Measurements from ENCODE around the gene NEU4. TPM values are rescaled to one million over a fixed set of nuclear protein-coding genes. Genes with fewer than 3 reads are reported as not detected.
"Not testable (repeated sequence)": the region's sequence is repeated elsewhere in the genome, so short reads cannot be mapped to it uniquely, and the experiment has no call there.

The NEU4 gene
- total RNA-seq, 1 donor from 2014 or later, result 0.72 TPM

DNA sequence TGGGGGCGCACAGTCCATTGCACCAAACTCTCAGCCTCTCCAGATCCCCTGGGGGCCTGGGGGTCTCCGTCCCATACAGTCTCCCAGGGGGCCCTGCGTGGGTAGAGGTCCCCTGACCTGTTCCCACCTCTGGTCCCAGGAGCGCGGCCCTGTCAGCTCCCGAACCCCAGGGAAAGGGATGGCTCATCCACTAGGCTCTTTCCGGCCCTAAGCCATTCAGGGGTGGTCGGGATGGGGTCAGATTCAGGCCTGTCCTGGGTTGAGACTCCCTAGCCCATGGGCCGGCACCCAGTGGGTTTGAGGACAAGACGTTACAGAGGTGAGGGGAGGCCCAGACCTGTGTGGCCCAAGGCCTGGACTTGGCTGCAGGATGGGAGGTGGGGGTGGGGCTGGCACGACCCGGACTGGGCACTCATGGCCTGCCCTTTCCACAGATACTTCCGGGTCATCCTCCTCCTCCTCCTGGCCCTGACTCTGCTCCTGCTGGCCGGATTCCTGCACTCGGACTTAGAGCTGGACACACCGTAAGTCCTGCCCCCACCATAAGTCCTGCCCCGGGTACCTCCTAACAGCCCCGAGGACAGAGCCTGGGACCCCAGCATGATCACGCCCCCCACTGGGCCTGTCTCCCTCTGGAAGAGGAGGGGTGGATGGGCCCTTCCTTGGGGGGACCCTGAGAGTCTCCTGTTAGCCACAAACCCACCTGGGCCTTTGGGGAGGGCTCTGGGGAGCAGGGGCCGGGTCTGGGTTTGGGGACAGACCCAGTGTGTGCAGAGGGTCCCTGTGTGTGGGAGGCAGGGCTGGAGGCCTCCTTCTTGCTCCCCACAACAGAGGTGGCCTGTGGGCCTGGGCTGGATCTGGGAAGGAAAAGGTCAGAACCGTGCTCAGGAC lies 10.1 kb upstream of the NEU4 start:
- no peak for DNase-seq (ENCODE audit: low spot score)

DNA sequence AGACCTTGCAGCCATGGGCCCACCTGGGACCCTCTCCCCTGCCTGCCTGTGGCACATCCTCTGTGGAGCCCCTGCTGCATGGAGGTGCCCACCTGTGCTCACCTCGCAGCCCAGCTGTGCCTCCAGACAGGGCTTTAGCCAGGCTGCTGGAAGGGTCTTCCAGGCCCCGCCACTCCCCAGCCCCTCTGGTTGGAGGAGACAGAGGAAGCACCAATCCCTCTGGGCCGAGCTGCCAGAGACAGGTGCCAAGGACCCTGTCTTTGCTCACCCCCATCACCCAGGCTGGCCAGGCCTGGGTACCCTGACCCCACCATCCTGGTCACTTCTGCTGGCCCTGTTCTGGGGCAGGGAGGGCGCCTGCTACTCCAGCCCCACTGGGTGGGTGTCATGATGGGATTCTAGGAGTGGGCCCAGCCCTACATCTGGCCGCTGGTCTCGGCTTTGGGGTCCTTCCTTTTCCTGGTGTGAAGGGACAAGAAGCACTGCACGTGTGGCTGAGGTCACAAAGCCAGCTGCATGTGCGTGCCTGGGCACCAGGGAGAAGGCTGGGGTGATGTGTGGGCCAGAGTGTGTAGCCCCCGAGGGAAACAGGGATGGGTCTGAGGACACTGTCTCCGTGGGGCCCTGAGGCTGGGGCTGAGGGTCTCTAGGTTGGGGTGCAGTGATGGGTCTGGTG lies 9.3 kb upstream of the NEU4 start:
- DNase-seq (ENCODE audit: low spot score), result no peak

GRCh38 chr2:241800198-241800903 lies 8.6 kb upstream of the NEU4 start:
- DNase-seq (ENCODE audit: low spot score), result not testable (repeated sequence)

GRCh38 chr2:241801611-241802420 lies 7.2 kb upstream of the NEU4 start:
- DNase-seq (ENCODE audit: low spot score), result no peak

DNA sequence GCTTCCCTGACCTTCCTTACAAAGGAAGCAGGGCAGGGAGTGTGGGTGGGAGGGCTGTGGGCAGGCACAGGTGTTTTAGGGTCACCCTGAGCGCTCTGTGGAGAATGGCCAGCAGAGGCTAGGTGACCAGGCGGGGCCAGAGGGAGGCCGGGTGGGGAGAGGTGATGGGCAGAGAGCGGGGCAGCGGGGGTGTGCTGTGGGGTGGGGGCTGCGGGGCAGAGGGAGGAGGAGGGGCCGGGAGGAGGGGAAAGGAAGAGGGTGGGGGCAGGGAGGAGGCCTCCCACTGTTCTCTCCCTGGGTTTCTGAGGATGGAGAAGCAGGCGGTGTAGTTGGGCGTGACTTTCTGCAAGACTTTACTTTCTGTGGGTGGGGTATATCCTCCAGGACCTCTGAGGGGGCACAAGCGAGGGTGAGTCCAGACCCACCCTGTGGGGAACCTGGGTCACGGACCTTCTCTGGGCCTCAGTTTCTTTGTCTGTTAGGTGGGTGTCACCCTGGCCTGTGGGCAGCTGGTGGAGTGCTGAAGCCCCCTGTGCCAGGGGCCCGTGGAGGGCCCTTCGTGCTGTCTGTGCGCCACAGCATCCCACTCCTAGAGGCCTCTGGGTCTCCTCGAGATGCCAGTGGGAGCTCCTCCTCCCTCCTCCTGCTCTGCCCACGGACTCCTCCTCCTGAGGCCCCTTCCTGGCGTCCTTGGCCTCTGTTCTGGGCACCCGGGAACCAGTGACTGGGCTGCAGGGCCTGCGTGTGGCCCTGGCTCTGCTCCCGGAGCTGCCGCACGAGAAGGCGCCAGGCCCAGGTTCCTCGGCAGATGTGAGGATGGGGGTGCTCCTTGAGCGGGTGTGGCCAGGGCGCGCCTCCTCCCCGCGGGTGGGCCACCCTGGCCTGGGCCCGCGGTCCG lies 6.3 kb upstream of the NEU4 start:
- no peak for DNase-seq (ENCODE audit: low spot score)

- peak; percentile 73 for DNase-seq (ENCODE audit: low spot score)
Measured at GRCh38 chr2:241803387-241804325, 5.3 kb upstream of the NEU4 start.

DNA sequence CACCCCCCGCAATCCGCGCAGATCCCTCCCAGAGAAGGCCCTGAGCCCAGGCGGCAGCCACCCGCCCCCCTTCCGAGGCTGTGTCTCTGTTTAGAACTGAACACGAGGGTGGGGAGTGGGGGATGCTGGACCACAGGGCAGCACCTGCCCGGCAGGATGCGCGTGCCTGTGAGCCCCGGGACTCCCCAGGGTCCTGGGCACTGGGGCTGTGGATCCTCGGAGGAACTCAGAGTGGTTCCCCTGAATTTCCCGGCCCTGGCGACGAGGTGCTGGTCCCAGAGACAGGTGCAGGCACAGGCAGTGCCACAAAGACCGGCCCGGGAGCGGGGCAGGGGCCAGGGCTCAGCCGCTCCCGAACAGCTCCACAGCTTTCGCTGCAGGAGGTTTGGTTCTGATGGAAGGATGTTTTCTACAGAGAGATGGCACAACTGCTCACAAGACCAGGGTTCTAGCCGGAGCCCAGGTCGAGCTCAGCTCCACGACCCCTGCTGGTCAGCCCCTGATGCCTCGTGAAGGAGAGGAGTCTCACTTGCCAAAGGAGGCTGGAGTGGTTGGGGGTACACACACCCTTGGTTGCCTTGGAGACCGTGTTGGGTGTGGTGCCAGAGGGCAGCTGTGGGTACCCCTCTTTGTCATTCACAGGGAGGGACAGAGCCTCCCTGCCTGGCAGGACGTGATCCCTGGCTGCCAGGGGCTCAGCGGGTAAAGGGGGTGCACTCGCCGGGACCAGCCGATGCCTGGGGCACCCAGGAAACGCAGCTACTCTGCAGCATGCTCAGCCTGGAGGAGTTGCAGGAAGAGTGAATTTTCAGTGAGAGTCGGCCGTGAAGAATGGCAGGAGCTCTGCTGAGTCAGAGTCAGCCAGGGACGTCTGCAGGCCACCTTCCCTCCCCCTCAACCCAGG lies 4.4 kb upstream of the NEU4 start:
- no peak for DNase-seq (ENCODE audit: low spot score)

DNA sequence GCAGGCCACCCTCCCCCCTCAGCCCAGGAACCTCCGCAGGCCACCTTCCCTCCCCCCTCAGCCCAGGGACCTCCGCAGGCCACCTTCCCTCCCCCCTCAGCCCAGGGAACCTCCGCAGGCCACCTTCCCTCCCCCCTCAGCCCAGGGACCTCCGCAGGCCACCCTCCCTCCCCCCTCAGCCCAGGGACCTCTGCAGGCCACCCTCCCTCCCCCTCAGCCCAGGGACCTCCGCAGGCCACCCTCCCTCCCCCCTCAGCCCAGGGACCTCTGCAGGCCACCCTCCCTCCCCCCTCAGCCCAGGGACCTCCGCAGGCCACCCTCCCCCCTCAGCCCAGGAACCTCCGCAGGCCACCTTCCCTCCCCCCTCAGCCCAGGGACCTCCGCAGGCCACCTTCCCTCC lies 2.8 kb upstream of the NEU4 start:
- DNase-seq (ENCODE audit: low spot score), result not testable (repeated sequence)

GRCh38 chr2:241808051-241808720 lies 807 bp upstream of the NEU4 start:
- DNase-seq (ENCODE audit: low spot score), result no peak

DNA sequence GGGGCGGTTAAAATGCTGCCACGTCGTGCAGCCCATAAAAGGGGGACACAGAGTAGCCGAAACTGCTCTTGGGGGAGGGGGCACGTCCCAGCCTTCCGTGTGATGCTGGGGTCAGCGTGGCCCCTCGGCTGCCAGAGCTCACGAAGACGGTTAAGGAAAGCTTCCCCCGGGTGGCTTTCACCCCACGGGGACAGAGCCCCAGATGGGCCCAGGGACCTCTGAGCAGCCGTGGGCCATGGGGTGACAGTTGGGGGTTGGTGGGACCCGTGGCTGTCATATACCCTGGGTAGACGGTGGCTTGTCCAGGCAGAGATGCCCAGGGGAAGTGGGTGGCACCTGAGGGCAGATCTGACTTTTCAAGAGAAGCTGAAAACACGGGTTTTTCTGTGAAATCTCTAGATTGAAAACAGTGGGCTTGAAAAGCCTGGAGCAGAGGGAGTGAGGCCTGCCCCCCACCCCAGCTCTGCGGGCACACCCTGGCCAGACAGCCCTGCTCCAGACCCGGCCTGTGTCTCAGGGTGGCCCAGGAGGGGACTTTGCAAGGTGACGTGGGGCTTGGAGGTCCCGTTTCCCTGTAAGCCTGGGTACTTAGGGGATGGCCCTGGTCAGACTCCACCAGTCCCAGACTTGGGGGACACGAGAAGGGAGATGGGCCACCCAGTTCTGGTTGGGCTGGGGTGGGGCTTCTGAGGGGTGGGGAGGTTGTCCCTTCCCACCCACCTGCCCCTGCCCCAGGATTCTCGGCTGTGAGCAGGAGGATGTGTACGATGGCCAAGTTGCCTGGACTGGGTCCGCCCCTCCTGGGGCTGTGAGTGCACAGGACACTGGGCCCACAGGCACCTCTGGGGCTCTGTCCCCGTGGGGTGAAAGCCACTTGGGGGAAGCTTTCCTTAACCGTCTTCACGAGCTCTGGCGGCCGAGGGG lies 652 bp downstream of the NEU4 start:
- DNase-seq (ENCODE audit: low spot score), result no peak

- no peak for DNase-seq (ENCODE audit: low spot score)
Measured at GRCh38 chr2:241810307-241811200, 1.6 kb downstream of the NEU4 start.

DNA sequence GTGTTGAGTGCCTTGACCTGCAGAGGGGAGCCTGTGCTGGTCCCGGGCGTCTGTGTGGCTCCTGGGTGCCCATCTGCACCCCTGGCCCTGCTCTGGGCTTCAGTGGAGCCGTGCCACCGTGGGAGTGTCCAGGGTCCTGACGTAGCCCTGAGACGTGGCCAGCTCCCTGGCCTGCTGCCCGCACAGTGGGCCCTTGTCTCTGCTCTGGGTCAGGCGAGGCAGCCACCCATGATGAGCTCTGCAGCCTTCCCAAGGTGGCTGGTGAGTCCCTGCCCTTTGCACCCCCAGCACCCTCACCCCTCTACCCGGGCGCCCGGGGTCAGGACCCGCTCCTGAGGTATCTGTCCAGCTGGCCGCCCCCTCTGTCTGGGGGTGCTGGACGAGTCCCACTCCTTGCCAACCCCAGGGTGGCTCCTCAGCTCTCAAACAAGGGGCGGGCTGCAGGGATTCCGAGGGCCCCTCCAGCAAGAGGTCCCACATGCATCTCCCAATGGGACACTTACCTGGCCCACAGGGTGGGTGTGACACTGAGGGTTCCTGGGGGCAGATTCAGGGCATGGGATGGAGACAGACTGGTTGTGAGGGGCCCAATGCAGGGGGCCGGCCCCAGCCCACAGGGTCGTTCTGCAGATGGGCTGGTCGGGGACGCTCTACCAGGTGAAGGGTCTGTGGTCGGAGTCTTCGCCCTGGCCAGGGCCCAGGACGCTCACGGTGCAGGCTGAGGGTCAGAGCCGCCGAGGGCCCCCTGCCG lies 2.4 kb downstream of the NEU4 start:
- DNase-seq (ENCODE audit: low spot score), result no peak

GRCh38 chr2:241811952-241812729 lies 3.1 kb downstream of the NEU4 start:
- no peak for DNase-seq (ENCODE audit: low spot score)

Measured in umbilical cord (tissue), 2 donors.